Measurements from ENCODE around the gene IFITM5. TPM values are rescaled to one million over a fixed set of nuclear protein-coding genes. Genes with fewer than 3 reads are reported as not detected.
"Not testable (repeated sequence)": the region's sequence is repeated elsewhere in the genome, so short reads cannot be mapped to it uniquely, and the experiment has no call there.

The IFITM5 gene
- total RNA-seq, 2 experiments from 2014 or later = not detected

DNA sequence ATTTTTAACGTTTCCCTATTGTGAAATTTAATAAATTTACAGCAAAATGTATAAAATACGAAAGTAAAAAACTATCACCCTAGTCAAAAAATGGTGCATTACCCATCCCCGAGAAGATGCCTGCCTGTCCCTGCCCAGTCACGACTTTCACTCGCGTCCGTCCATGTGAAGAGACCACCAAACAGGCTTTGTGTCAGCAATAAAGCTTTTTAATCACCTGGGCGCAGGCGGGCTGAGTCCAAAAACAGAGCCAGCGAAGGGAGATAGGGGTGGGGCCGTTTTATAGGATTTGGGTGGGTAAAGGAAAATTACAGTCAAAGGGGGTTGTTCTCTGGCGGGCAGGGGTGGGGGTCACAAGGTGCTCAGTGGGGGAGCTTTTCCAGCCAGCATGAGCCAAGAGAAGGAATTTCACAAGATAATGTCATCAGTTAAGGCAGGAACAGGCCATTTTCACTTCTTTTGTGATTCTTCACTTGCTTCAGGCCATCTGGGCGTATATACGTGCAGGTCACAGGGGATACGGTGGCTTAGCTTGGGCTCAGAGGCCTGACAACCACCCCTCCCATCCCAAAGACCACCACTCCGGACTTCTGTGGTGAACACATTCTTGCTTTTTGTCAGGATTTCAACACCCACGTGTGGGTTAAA is 34.4 kb upstream of the IFITM5 start:
- DNase-seq, H3K27me3 Mint-ChIP-seq, H3K9me3 Mint-ChIP-seq, POLR2A ChIA-PET, H3K27ac Mint-ChIP-seq, H3K4me3 Mint-ChIP-seq: not testable (repeated sequence)
- peaks cover 15% of the 10 kb centered on the region for H3K36me3 Mint-ChIP-seq (ENCODE audit: low read depth)
- CTCF ChIA-PET = interaction anchor here (0.9 to 1.0 kb wide), 2 partner anchors 15 to 185 kb away, joined by 3 to 4 read pairs; no protein-coding TSS in a partner anchor
- H3K4me1 Mint-ChIP-seq = peaks cover 65% of the 10 kb centered on the region

DNA sequence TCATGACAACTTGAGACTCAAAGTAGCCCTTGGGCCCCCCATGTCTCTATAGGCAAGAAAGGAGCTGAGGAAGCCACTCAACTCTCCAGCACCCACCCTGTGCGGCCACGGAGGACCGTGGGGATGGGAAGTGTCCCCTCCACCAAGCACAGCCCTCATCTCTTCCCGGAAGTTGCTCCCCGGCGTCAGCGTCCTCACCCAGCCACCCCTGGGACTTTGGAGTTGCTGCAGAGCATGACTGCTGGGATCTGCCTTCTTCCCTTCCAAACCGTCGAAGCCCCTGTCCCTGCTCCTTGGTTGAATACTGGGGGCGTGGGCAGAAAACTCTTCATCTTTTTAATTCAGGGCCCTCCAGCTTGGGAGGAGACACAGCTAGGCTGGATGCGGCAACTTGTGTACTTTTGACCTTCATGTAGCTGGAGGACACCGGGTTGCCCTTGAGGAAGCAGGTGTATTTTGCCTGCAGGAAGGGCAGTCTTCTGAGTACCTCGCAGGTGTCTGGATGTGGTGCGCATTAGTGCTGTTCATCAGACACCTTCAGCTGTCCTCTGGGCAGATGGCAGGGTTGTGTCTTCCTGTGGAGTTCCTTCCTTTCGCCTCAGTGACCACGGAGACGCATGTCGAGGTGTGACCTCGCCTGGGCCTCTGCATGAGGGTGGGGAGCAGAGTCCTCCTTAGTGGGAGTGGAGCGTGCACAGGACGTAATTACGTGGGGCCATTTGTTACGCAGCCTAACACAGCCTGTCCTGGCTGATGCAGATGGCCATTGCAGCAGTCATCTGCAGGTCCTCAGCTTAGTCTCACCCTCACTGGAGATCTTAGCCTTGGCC is 33.5 kb upstream of the IFITM5 start:
- POLR2A ChIA-PET = no interaction called here
- DNase-seq = no peak
- Mint-ChIP-seq H3K36me3 (ENCODE audit: low read depth) (peaks cover 15% of the 10 kb centered on the region), H3K27me3 (no peaks in the 10 kb centered on the region), H3K27ac (no peak overlapping the region), H3K9me3 (peaks cover 4% of the 10 kb centered on the region), H3K4me3 (no peak overlapping the region), H3K4me1 (peaks cover 71% of the 10 kb centered on the region)
- CTCF ChIA-PET = interaction anchor here (1.0 kb wide), 1 partner anchor 55 kb away, joined by 3 read pairs; the partner anchor contains the start of gene NLRP6

DNA sequence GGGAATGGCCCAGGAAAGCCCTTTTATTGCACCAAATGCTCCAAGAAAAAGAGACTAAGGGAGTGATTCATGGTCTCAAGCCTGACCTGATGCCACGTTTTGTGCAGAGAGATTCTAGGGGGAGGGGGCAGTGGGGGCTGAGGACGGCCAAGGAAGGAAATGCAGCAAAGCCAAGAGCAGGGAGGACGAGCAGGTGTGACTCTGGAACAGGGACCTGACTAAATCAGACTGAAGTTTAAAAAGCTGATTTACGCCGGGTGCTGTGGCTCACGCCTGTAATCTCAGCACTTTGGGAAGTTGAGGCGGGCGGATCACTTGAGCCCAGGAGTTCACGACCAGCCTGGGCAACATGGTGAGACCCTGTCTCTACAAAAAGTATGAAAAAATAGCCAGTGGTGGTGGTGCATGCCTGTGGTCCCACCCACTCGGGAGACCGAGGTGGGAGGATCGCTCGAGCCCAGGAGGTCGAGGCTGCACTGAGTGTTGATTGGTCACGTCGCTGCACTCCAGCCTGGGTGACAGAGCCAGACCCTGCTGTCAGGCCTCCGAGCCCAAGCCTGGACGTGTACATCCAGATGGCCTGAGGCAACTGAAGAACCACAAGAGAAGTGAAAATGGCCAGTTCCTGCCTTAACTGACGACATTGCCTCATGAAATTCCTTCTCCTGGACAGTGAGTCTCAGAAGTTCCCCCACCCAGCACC is 32.2 kb upstream of the IFITM5 start:
- Mint-ChIP-seq H3K27me3 (no peaks in the 10 kb centered on the region), H3K4me1 (peaks cover 80% of the 10 kb centered on the region), H3K36me3 (ENCODE audit: low read depth) (peaks cover 15% of the 10 kb centered on the region), H3K9me3 (peaks cover 4% of the 10 kb centered on the region), H3K4me3 (no peak overlapping the region), H3K27ac (peak overlapping the region; percentile 88)
- ChIA-PET POLR2A (no interaction called here), CTCF (interaction anchor here (1.2 to 2.4 kb wide), 3 partner anchors 9 to 66 kb away, joined by 4 to 12 read pairs (median 4); no protein-coding TSS in a partner anchor)
- no peak for DNase-seq

DNA sequence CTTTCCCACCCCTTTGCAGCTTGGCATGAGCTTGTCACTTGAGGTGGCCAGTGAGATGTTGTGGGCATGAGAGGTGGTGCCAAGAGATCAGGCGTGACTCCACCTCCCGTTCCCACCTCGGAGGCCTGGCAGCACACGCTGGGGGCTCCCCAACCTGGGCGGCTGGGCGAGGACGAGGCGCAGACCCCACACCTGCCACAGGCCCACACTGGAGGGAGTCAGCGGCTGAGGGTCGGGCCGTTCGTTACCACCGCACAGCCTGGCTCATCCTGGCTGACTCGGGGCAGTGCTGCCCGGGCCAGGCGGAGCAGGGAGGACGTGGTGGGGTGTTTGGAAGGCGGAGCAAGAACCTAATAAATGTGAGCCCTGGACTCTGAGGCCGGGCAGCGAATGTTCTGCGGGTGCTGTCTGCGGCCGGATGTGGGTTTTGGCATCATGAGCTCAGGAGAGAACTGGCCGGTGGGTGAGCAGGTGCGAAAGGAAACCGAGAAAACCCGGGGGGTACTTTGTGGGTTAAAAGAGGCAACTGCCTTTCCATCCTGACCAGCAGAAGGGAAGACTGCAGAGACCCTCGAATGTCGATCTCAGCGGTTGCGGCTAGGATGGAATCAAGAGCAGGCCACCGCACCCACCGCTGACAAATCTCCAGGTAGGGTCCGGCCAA is 31.5 kb upstream of the IFITM5 start:
- CTCF ChIA-PET = interaction anchor here (0.9 to 2.4 kb wide), 7 partner anchors 8 to 123 kb away, joined by 3 to 12 read pairs (median 4); partner anchors contain the start of genes BET1L and RIC8A
- peaks cover 4% of the 10 kb centered on the region for H3K9me3 Mint-ChIP-seq
- peaks cover 80% of the 10 kb centered on the region for H3K4me1 Mint-ChIP-seq
- H3K36me3 Mint-ChIP-seq (ENCODE audit: low read depth) = peaks cover 15% of the 10 kb centered on the region
- no peak overlapping the region for H3K4me3 Mint-ChIP-seq
- POLR2A ChIA-PET = no interaction called here
- H3K27me3 Mint-ChIP-seq = no peaks in the 10 kb centered on the region
- DNase-seq = peak; percentile 42
- H3K27ac Mint-ChIP-seq = peak overlapping the region; percentile 88

DNA sequence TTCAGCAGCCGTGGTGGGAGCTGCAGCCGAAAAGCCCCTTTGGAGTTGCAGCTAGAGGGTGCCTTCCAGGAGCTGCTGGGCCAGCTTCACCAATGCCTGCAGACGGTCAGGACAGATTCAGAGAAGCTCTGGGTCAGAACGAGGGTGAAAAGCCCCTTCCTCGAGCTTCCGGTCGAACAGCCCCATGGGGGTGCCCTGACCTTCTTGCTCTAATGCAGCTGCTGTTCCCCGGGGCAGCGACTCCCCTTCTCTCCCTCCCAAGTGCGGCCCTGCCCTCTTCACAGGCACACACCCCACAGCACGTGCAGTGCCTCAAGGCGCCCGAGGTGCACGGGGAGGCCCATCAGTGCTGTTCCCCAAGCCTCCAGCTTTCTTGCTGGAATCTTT is 31.0 kb upstream of the IFITM5 start:
- peaks cover 4% of the 10 kb centered on the region for H3K9me3 Mint-ChIP-seq
- CTCF ChIA-PET = interaction anchor here (0.9 to 2.4 kb wide), 8 partner anchors 8 to 189 kb away, joined by 3 to 12 read pairs (median 4); partner anchors contain the start of genes BET1L and RIC8A
- H3K4me1 Mint-ChIP-seq = peaks cover 78% of the 10 kb centered on the region
- POLR2A ChIA-PET = interaction anchor here (1.4 to 1.8 kb wide), 2 partner anchors 13 to 25 kb away, joined by 3 to 7 read pairs; no protein-coding TSS in a partner anchor
- H3K36me3 Mint-ChIP-seq (ENCODE audit: low read depth) = peaks cover 15% of the 10 kb centered on the region
- H3K27me3 Mint-ChIP-seq = no peaks in the 10 kb centered on the region
- peak overlapping the region; percentile 31 for H3K27ac Mint-ChIP-seq
- no peak overlapping the region for H3K4me3 Mint-ChIP-seq
- no peak for DNase-seq

DNA sequence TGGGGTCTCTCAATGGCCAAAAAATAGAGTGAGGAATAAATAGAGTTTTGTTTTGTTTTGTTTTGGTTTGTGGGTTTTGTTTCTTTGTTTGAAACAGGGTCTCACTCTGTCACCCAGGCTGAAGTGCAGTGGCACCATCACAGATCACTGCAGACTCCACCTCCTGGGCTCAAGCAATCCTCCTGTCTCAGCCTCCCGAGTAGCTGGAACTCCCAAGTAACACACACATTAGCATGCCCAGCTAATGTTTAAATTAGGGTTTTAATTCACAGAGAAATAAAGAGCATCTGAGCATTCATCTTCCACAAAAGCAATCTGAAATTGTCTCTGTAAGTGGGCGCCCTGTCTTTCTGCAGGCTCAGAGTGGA is 30.5 kb upstream of the IFITM5 start:
- H3K36me3 Mint-ChIP-seq (ENCODE audit: low read depth) = peaks cover 15% of the 10 kb centered on the region
- H3K4me3 Mint-ChIP-seq = no peak overlapping the region
- peaks cover 4% of the 10 kb centered on the region for H3K9me3 Mint-ChIP-seq
- ChIA-PET POLR2A (interaction anchor here (1.4 to 1.8 kb wide), 2 partner anchors 13 to 26 kb away, joined by 3 to 7 read pairs; no protein-coding TSS in a partner anchor), CTCF (interaction anchor here (0.9 to 2.4 kb wide), 8 partner anchors 9 to 189 kb away, joined by 3 to 12 read pairs (median 4); partner anchors contain the start of genes BET1L and RIC8A)
- H3K27me3 Mint-ChIP-seq = no peaks in the 10 kb centered on the region
- peaks cover 81% of the 10 kb centered on the region for H3K4me1 Mint-ChIP-seq
- peak overlapping the region; percentile 87 for H3K27ac Mint-ChIP-seq
- DNase-seq = no peak

DNA sequence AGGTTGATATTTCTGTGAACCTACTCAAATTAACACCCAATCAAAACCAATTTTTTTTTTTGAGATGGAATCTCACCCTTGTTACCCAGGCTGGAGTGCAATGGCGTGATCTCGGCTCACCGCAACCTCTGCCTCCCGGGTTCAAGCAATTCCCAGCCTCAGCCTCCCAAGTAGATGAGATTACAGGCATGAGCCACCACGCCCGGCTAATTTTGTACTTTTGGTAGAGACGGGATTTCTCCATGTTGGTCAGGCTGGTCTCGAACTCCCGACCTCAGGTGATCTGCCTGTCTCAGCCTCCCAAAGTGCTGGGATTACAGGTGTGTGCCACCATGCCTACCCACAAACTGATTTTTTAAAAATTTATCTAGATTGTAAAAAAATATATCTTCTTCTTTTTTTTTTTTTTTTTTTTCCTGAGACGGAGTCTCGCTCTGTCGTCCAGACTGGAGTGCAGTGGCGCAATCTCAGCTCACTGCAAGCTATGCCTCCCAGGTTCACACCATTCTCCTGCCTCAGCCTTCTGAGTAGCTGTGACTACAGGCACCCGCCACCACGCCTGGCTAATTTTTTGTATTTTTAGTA is 29.3 kb upstream of the IFITM5 start:
- Mint-ChIP-seq H3K36me3 (ENCODE audit: low read depth) (peaks cover 15% of the 10 kb centered on the region), H3K27ac (peak overlapping the region; percentile 60), H3K4me1 (peaks cover 86% of the 10 kb centered on the region)
- H3K27me3 Mint-ChIP-seq, DNase-seq, H3K9me3 Mint-ChIP-seq, H3K4me3 Mint-ChIP-seq: not testable (repeated sequence)
- CTCF ChIA-PET = interaction anchor here (0.5 to 1.9 kb wide), 10 partner anchors 8 to 190 kb away, joined by 3 to 8 read pairs (median 3); partner anchors contain the start of gene IFITM3
- POLR2A ChIA-PET = interaction anchor here (1.4 to 1.8 kb wide), 2 partner anchors 11 to 27 kb away, joined by 3 to 7 read pairs; no protein-coding TSS in a partner anchor

DNA sequence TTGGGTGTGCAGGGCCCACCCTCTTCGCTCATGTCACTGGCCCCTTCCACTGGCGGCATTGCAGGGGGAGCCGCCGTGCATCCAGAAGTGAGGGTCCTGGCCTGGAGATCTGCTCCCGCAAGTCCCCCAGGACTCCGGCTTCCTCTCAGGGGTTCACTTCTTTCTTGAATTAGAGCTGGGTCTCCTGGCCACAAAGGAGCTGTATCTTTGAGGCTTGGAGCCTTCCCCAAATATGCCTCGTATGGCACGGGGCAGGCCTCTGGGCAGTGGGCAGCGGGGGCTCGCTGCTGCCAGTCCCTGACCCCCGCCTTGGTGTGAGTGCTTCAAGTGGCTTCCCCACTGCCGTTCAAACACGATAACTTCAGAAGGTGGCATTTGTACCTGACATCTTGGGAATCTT is 28.7 kb upstream of the IFITM5 start:
- no peak overlapping the region for H3K4me3 Mint-ChIP-seq
- POLR2A ChIA-PET = interaction anchor here (0.9 kb wide), 1 partner anchor 16 kb away, joined by 9 read pairs; no protein-coding TSS in a partner anchor

DNA sequence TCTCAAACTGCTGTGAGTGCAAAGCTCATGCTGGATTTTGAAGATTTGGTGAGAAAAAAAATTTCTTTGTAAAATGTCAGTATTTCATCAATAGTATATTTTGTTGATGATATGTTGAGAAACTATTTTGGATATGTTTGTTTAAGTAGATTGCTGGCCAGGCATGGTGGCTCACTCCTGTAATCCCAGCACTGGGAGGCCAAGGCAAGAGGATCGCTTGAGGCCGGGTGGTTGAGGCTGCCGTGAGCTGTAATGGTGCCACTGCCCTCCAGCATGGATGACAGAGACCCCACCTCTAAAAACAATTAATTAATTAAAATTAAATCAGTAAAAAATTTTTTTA is 28.2 kb upstream of the IFITM5 start:
- CTCF ChIA-PET = interaction anchor here (1.2 to 1.9 kb wide), 5 partner anchors 11 to 28 kb away, joined by 3 to 8 read pairs (median 4); no protein-coding TSS in a partner anchor
- Mint-ChIP-seq H3K27me3 (no peaks in the 10 kb centered on the region), H3K4me3 (peak overlapping the region; percentile 58), H3K27ac (peak overlapping the region; percentile 96), H3K4me1 (peaks cover 82% of the 10 kb centered on the region), H3K36me3 (ENCODE audit: low read depth) (peaks cover 10% of the 10 kb centered on the region), H3K9me3 (no peaks in the 10 kb centered on the region)
- no peak for DNase-seq
- POLR2A ChIA-PET = interaction anchor here (0.7 to 1.2 kb wide), 3 partner anchors 10 to 15 kb away, joined by 3 to 9 read pairs (median 4); no protein-coding TSS in a partner anchor

More for the DNA sequence above, 28.7 kb upstream of the IFITM5 start:
- peaks cover 86% of the 10 kb centered on the region for H3K4me1 Mint-ChIP-seq
- H3K36me3 Mint-ChIP-seq (ENCODE audit: low read depth) = peaks cover 12% of the 10 kb centered on the region
- CTCF ChIA-PET = interaction anchor here (1.2 to 1.9 kb wide), 6 partner anchors 11 to 27 kb away, joined by 3 to 8 read pairs (median 4); no protein-coding TSS in a partner anchor
- peaks cover 1% of the 10 kb centered on the region for H3K9me3 Mint-ChIP-seq
- peak overlapping the region; percentile 66 for H3K27ac Mint-ChIP-seq
- DNase-seq = no peak
- no peaks in the 10 kb centered on the region for H3K27me3 Mint-ChIP-seq

DNA sequence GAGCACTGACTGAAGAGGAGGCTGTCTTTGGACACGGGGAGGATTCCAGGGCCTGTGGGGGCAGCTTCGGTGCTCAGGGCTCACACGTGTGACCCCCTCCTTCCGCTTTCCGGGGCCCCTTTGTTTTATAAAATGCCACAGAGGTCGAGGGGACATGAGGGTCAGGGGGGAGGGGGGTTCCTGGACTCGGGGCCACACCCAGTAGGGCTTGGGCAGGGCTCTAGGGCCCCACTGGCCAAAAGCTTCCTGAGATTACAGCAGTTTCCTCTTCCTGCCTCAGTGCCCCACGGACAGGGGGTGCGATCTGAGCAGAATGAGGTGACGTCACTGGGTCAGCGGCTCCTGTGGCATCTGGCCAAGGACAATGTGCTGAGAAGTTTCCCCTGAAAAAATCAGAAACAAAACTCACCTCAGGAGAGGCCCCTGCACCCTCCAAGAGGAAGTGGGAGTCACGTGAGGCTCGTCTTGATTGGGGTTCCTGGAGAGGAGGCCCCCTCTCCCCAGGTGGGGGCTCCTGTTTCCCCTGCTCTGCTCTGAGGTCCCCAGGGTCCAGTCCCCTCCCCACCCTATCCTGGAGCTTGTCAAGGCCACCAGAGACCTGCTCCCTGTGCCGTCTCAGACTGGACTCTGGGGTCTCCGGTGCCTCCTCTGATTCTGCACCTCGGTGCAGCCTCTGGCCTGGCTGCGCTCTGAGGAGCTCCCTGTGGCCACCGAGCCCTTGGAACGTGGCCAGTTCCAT is 27.7 kb upstream of the IFITM5 start:
- Mint-ChIP-seq H3K9me3 (no peaks in the 10 kb centered on the region), H3K36me3 (ENCODE audit: low read depth) (peaks cover 10% of the 10 kb centered on the region), H3K27me3 (no peaks in the 10 kb centered on the region), H3K27ac (peak overlapping the region; percentile 96), H3K4me1 (peaks cover 79% of the 10 kb centered on the region), H3K4me3 (peak overlapping the region; percentile 58)
- POLR2A ChIA-PET = interaction anchor here (0.7 to 1.2 kb wide), 3 partner anchors 10 to 15 kb away, joined by 3 to 9 read pairs (median 4); no protein-coding TSS in a partner anchor
- CTCF ChIA-PET = interaction anchor here (1.2 to 2.2 kb wide), 6 partner anchors 10 to 28 kb away, joined by 3 to 8 read pairs (median 5); no protein-coding TSS in a partner anchor
- peak; percentile 59 for DNase-seq

DNA sequence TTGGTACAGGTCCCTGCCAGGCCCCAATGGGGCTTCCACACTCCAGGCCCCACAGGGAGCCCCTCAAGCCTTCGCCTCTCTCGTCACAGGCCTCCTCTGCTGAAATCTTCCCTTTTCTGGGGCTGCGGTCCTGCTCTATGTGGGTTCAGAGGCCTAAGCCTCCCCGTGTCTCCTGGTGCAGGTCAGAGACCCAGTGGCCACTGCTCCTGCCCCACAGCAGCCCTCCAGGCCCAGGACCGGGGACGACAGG is 27.2 kb upstream of the IFITM5 start:
- Mint-ChIP-seq H3K36me3 (ENCODE audit: low read depth) (peaks cover 8% of the 10 kb centered on the region), H3K9me3 (no peaks in the 10 kb centered on the region), H3K4me1 (peaks cover 74% of the 10 kb centered on the region), H3K27ac (peak overlapping the region; percentile 96), H3K4me3 (peak overlapping the region; percentile 58), H3K27me3 (no peaks in the 10 kb centered on the region)
- CTCF ChIA-PET = interaction anchor here (1.9 to 2.2 kb wide), 2 partner anchors 13 to 14 kb away, joined by 6 to 8 read pairs; no protein-coding TSS in a partner anchor
- no peak for DNase-seq
- POLR2A ChIA-PET = interaction anchor here (0.7 to 1.2 kb wide), 2 partner anchors 9 to 11 kb away, joined by 3 to 4 read pairs; no protein-coding TSS in a partner anchor

Measured in activated CD4-positive, alpha-beta T cell treated with anti-CD3 and anti-CD28 coated beads, Interleukin-2, amount 10 ng/mL, durations not matched to agents 7 days and 5 days (primary cell).